Activated CD8-positive, alpha-beta memory T cell treated with anti-CD3 and anti-CD28 coated beads, Interleukin-2, amount 50 U/mL, for 24 hours (primary cell): ENCODE measurements around the gene KLHL8.
"Not testable (repeated sequence)": the region's sequence is repeated elsewhere in the genome, so short reads cannot be mapped to it uniquely, and the experiment has no call there.

Experiments
- DNase-seq: peaks from one replicate; pipeline ENCODE4 v3.0.0-alpha.2; 2020; ENCODE audit errors: extremely low read depth

Gene KLHL8

GRCh38 chr4:87228262-87228860, 7.9 kb upstream of the KLHL8 start:
- no peak for DNase-seq

- no peak for DNase-seq
Observed at GRCh38 chr4:87227751-87228151, 7.3 kb upstream of the KLHL8 start.

- DNase-seq: no peak
Observed at GRCh38 chr4:87225936-87226335, 5.5 kb upstream of the KLHL8 start.

GRCh38 chr4:87224141-87224923, 3.9 kb upstream of the KLHL8 start:
- DNase-seq: no peak

GRCh38 chr4:87219632-87220093, 755 bp downstream of the KLHL8 start:
- no peak for DNase-seq

GRCh38 chr4:87217235-87217763, 3.1 kb downstream of the KLHL8 start:
- not testable (repeated sequence) for DNase-seq

- no peak for DNase-seq
Observed at GRCh38 chr4:87216469-87216868, 3.9 kb downstream of the KLHL8 start.

- DNase-seq: no peak
Observed at GRCh38 chr4:87213421-87214075, 6.9 kb downstream of the KLHL8 start.

- DNase-seq: no peak
Observed at GRCh38 chr4:87211249-87211952, 9.0 kb downstream of the KLHL8 start.

GRCh38 chr4:87209696-87210095, 10.7 kb downstream of the KLHL8 start:
- DNase-seq: no peak

- DNase-seq: no peak
Observed at GRCh38 chr4:87209182-87209581, 11.2 kb downstream of the KLHL8 start.

- DNase-seq: no peak
Observed at GRCh38 chr4:87204559-87204958, 15.9 kb downstream of the KLHL8 start.

GRCh38 chr4:87196927-87197326, 23.5 kb downstream of the KLHL8 start:
- no peak for DNase-seq

- DNase-seq: no peak
Observed at GRCh38 chr4:87196146-87196545, 24.3 kb downstream of the KLHL8 start.

- DNase-seq: no peak
Observed at GRCh38 chr4:87193958-87194675, 26.3 kb downstream of the KLHL8 start.

GRCh38 chr4:87192145-87192919, 28.1 kb downstream of the KLHL8 start:
- no peak for DNase-seq

GRCh38 chr4:87188932-87189331, 31.5 kb downstream of the KLHL8 start:
- no peak for DNase-seq

GRCh38 chr4:87188048-87188447, 32.4 kb downstream of the KLHL8 start:
- no peak for DNase-seq

GRCh38 chr4:87185146-87185870, 35.1 kb downstream of the KLHL8 start:
- no peak for DNase-seq

- no peak for DNase-seq
Observed at GRCh38 chr4:87180767-87181166, 39.7 kb downstream of the KLHL8 start.
